ENCODE data around the gene NREP.

NREP gene

GRCh38 chr5:111756581-111757354, at the start of gene NREP:
Gene NREP, minus strand, starts transcription at chr5:111757194. Its CDS starts 1,422 bp downstream, at chr5:111755772.
- Histone ChIP-seq H3K9ac (ENCODE audit: low read length in 2 of 2) (peak within 1 kb of the TSS; percentile 72 to 76), H3K4me3 (ENCODE audit: low read length in 2 of 2) (peak within 1 kb of the TSS; percentile 83 to 94), H3K27ac (ENCODE audit: low read length) (peak within 1 kb of the TSS; percentile 84), H3K4me1 (ENCODE audit: control insufficient read depth, insufficient read depth, low read length) (no peaks in the 10 kb centered on the region), H3K36me3 (ENCODE audit: control insufficient read depth in 2 of 2, insufficient read depth in 2 of 2, low read length in 2 of 2) (no peaks in the 10 kb centered on the region), H3K9me3 (ENCODE audit: control insufficient read depth in 2 of 2, low read length in 2 of 2) (no peaks in the 10 kb centered on the region), H3K27me3 (ENCODE audit: control insufficient read depth in 1 of 2, insufficient read depth in 2 of 2, low read length in 2 of 2) (no peaks in the 10 kb centered on the region)

GRCh38 chr5:111806753-111807152, 49.8 kb upstream of the NREP start:
- no peak overlapping the region for H3K27ac ChIP-seq (ENCODE audit: low read length)
- H3K4me3 ChIP-seq (ENCODE audit: low read length in 2 of 2), result no peak overlapping the region
- H3K27me3 ChIP-seq (ENCODE audit: control insufficient read depth in 1 of 2, insufficient read depth in 2 of 2, low read length in 2 of 2), result no peaks in the 10 kb centered on the region
- no peaks in the 10 kb centered on the region for H3K9me3 ChIP-seq (ENCODE audit: control insufficient read depth in 2 of 2, low read length in 2 of 2)
- H3K9ac ChIP-seq (ENCODE audit: low read length in 2 of 2), result no peak overlapping the region
- H3K4me1 ChIP-seq (ENCODE audit: control insufficient read depth, insufficient read depth, low read length), result no peaks in the 10 kb centered on the region
- H3K36me3 ChIP-seq (ENCODE audit: control insufficient read depth in 2 of 2, insufficient read depth in 2 of 2, low read length in 2 of 2), result no peaks in the 10 kb centered on the region

GRCh38 chr5:111806156-111806555, 49.2 kb upstream of the NREP start:
- Histone ChIP-seq H3K4me3 (ENCODE audit: low read length in 2 of 2) (no peak overlapping the region), H3K4me1 (ENCODE audit: control insufficient read depth, insufficient read depth, low read length) (no peaks in the 10 kb centered on the region), H3K27ac (ENCODE audit: low read length) (no peak overlapping the region), H3K27me3 (ENCODE audit: control insufficient read depth in 1 of 2, insufficient read depth in 2 of 2, low read length in 2 of 2) (no peaks in the 10 kb centered on the region), H3K9me3 (ENCODE audit: control insufficient read depth in 2 of 2, low read length in 2 of 2) (no peaks in the 10 kb centered on the region), H3K9ac (ENCODE audit: low read length in 2 of 2) (no peak overlapping the region), H3K36me3 (ENCODE audit: control insufficient read depth in 2 of 2, insufficient read depth in 2 of 2, low read length in 2 of 2) (no peaks in the 10 kb centered on the region)

- H3K27ac ChIP-seq (ENCODE audit: low read length), result no peak overlapping the region
- H3K4me3 ChIP-seq (ENCODE audit: low read length in 2 of 2), result no peak overlapping the region
- no peak overlapping the region for H3K9ac ChIP-seq (ENCODE audit: low read length in 2 of 2)
- H3K9me3 ChIP-seq (ENCODE audit: control insufficient read depth in 2 of 2, low read length in 2 of 2), result no peaks in the 10 kb centered on the region
- no peaks in the 10 kb centered on the region for H3K4me1 ChIP-seq (ENCODE audit: control insufficient read depth, insufficient read depth, low read length)
- no peaks in the 10 kb centered on the region for H3K36me3 ChIP-seq (ENCODE audit: control insufficient read depth in 2 of 2, insufficient read depth in 2 of 2, low read length in 2 of 2)
- H3K27me3 ChIP-seq (ENCODE audit: control insufficient read depth in 1 of 2, insufficient read depth in 2 of 2, low read length in 2 of 2), result no peaks in the 10 kb centered on the region
Observed at GRCh38 chr5:111805071-111805470, 48.1 kb upstream of the NREP start.

- H3K9ac ChIP-seq (ENCODE audit: low read length in 2 of 2), result no peak overlapping the region
- no peak overlapping the region for H3K27ac ChIP-seq (ENCODE audit: low read length)
- no peaks in the 10 kb centered on the region for H3K4me1 ChIP-seq (ENCODE audit: control insufficient read depth, insufficient read depth, low read length)
- H3K36me3 ChIP-seq (ENCODE audit: control insufficient read depth in 2 of 2, insufficient read depth in 2 of 2, low read length in 2 of 2), result no peaks in the 10 kb centered on the region
- no peaks in the 10 kb centered on the region for H3K27me3 ChIP-seq (ENCODE audit: control insufficient read depth in 1 of 2, insufficient read depth in 2 of 2, low read length in 2 of 2)
- H3K9me3 ChIP-seq (ENCODE audit: control insufficient read depth in 2 of 2, low read length in 2 of 2), result no peaks in the 10 kb centered on the region
- H3K4me3 ChIP-seq (ENCODE audit: low read length in 2 of 2), result no peak overlapping the region
Observed at GRCh38 chr5:111800351-111800750, 43.4 kb upstream of the NREP start.

GRCh38 chr5:111795142-111795541, 38.1 kb upstream of the NREP start:
- Histone ChIP-seq H3K9ac (ENCODE audit: low read length in 2 of 2) (no peak overlapping the region), H3K36me3 (ENCODE audit: control insufficient read depth in 2 of 2, insufficient read depth in 2 of 2, low read length in 2 of 2) (no peaks in the 10 kb centered on the region), H3K27ac (ENCODE audit: low read length) (no peak overlapping the region), H3K4me3 (ENCODE audit: low read length in 2 of 2) (no peak overlapping the region), H3K27me3 (ENCODE audit: control insufficient read depth in 1 of 2, insufficient read depth in 2 of 2, low read length in 2 of 2) (no peaks in the 10 kb centered on the region), H3K9me3 (ENCODE audit: control insufficient read depth in 2 of 2, low read length in 2 of 2) (no peaks in the 10 kb centered on the region), H3K4me1 (ENCODE audit: control insufficient read depth, insufficient read depth, low read length) (no peaks in the 10 kb centered on the region)

GRCh38 chr5:111792471-111793058, 35.6 kb upstream of the NREP start:
- Histone ChIP-seq H3K4me3 (ENCODE audit: low read length in 2 of 2) (no peak overlapping the region), H3K9me3 (ENCODE audit: control insufficient read depth in 2 of 2, low read length in 2 of 2) (no peaks in the 10 kb centered on the region), H3K27ac (ENCODE audit: low read length) (no peak overlapping the region), H3K4me1 (ENCODE audit: control insufficient read depth, insufficient read depth, low read length) (no peaks in the 10 kb centered on the region), H3K9ac (ENCODE audit: low read length in 2 of 2) (no peak overlapping the region), H3K27me3 (ENCODE audit: control insufficient read depth in 1 of 2, insufficient read depth in 2 of 2, low read length in 2 of 2) (no peaks in the 10 kb centered on the region), H3K36me3 (ENCODE audit: control insufficient read depth in 2 of 2, insufficient read depth in 2 of 2, low read length in 2 of 2) (no peaks in the 10 kb centered on the region)

GRCh38 chr5:111790295-111790694, 33.3 kb upstream of the NREP start:
- H3K9ac ChIP-seq (ENCODE audit: low read length in 2 of 2), result no peak overlapping the region
- no peaks in the 10 kb centered on the region for H3K9me3 ChIP-seq (ENCODE audit: control insufficient read depth in 2 of 2, low read length in 2 of 2)
- H3K27ac ChIP-seq (ENCODE audit: low read length), result no peak overlapping the region
- H3K4me1 ChIP-seq (ENCODE audit: control insufficient read depth, insufficient read depth, low read length), result no peaks in the 10 kb centered on the region
- no peak overlapping the region for H3K4me3 ChIP-seq (ENCODE audit: low read length in 2 of 2)
- no peaks in the 10 kb centered on the region for H3K27me3 ChIP-seq (ENCODE audit: control insufficient read depth in 1 of 2, insufficient read depth in 2 of 2, low read length in 2 of 2)
- H3K36me3 ChIP-seq (ENCODE audit: control insufficient read depth in 2 of 2, insufficient read depth in 2 of 2, low read length in 2 of 2), result no peaks in the 10 kb centered on the region

GRCh38 chr5:111787006-111787405, 30.0 kb upstream of the NREP start:
- H3K9me3 ChIP-seq (ENCODE audit: control insufficient read depth in 2 of 2, low read length in 2 of 2), result no peaks in the 10 kb centered on the region
- no peak overlapping the region for H3K27ac ChIP-seq (ENCODE audit: low read length)

GRCh38 chr5:111784491-111785181, 27.6 kb upstream of the NREP start:
- Histone ChIP-seq H3K36me3 (ENCODE audit: control insufficient read depth in 2 of 2, insufficient read depth in 2 of 2, low read length in 2 of 2) (no peaks in the 10 kb centered on the region), H3K4me1 (ENCODE audit: control insufficient read depth, insufficient read depth, low read length) (no peaks in the 10 kb centered on the region), H3K27ac (ENCODE audit: low read length) (no peak overlapping the region), H3K9me3 (ENCODE audit: control insufficient read depth in 2 of 2, low read length in 2 of 2) (no peaks in the 10 kb centered on the region), H3K27me3 (ENCODE audit: control insufficient read depth in 1 of 2, insufficient read depth in 2 of 2, low read length in 2 of 2) (no peaks in the 10 kb centered on the region), H3K4me3 (ENCODE audit: low read length in 2 of 2) (no peak overlapping the region), H3K9ac (ENCODE audit: low read length in 2 of 2) (no peak overlapping the region)

More at GRCh38 chr5:111787006-111787405, 30.0 kb upstream of the NREP start:
- Histone ChIP-seq H3K27me3 (ENCODE audit: control insufficient read depth in 1 of 2, insufficient read depth in 2 of 2, low read length in 2 of 2) (no peaks in the 10 kb centered on the region), H3K4me3 (ENCODE audit: low read length in 2 of 2) (no peak overlapping the region), H3K4me1 (ENCODE audit: control insufficient read depth, insufficient read depth, low read length) (no peaks in the 10 kb centered on the region), H3K36me3 (ENCODE audit: control insufficient read depth in 2 of 2, insufficient read depth in 2 of 2, low read length in 2 of 2) (no peaks in the 10 kb centered on the region), H3K9ac (ENCODE audit: low read length in 2 of 2) (no peak overlapping the region)

- Histone ChIP-seq H3K9me3 (ENCODE audit: control insufficient read depth in 2 of 2, low read length in 2 of 2) (no peaks in the 10 kb centered on the region), H3K4me1 (ENCODE audit: control insufficient read depth, insufficient read depth, low read length) (no peaks in the 10 kb centered on the region), H3K36me3 (ENCODE audit: control insufficient read depth in 2 of 2, insufficient read depth in 2 of 2, low read length in 2 of 2) (no peaks in the 10 kb centered on the region), H3K4me3 (ENCODE audit: low read length in 2 of 2) (no peak overlapping the region), H3K27ac (ENCODE audit: low read length) (no peak overlapping the region), H3K27me3 (ENCODE audit: control insufficient read depth in 1 of 2, insufficient read depth in 2 of 2, low read length in 2 of 2) (no peaks in the 10 kb centered on the region), H3K9ac (ENCODE audit: low read length in 2 of 2) (no peak overlapping the region)
Observed at GRCh38 chr5:111783537-111783936, 26.5 kb upstream of the NREP start.

Measured in stomach smooth muscle (tissue), 2 donors.